GM08714 (cell line): Measurements from ENCODE around the gene ATP6V1C2.

ENCODE experiments used
- H3K4me3 ChIP-seq: fragments of 200-500 bp; sonication (Bioruptor generic); 2 replicates; pipeline ENCODE4 v1.5.1; 2014; ENCODE audit warnings: mild to moderate bottlenecking, low read length, inconsistent platforms
- ZNF274 ChIP-seq: IDR thresholded peaks from 2 replicates; pipeline ENCODE4 v1.6.1; 2012; ENCODE audit warnings: mild to moderate bottlenecking, low read depth, low read length

The ATP6V1C2 gene

GRCh38 chr2:10781746-10782145 lies 60.3 kb downstream of the ATP6V1C2 start:
- no peak overlapping the region for H3K4me3 ChIP-seq
- no peak for TF ChIP-seq ZNF274

DNA sequence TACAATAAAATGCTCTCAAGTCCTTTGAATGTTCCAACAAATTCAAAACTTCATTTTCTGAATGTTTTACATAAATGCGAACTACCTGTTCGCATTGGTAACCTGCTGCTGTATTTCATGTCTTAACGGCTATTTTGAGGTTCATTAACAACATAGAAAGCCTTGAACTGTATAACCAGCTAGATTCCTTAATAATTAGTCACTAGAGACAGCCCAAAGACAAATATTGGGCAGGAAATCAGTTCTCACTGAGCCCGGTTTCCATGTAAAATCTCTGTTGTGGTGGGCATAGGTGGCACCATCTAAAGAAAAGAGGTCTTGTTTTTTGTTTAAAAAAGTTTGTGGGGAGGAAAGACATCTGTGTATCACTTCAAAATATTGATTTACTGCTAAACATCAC lies 62.0 kb downstream of the ATP6V1C2 start:
- H3K4me3 ChIP-seq = no peak overlapping the region
- no peak for TF ChIP-seq ZNF274

- TF ChIP-seq ZNF274 = no peak
- H3K4me3 ChIP-seq = no peak overlapping the region
Observed at GRCh38 chr2:10784719-10785118, 63.3 kb downstream of the ATP6V1C2 start.

DNA sequence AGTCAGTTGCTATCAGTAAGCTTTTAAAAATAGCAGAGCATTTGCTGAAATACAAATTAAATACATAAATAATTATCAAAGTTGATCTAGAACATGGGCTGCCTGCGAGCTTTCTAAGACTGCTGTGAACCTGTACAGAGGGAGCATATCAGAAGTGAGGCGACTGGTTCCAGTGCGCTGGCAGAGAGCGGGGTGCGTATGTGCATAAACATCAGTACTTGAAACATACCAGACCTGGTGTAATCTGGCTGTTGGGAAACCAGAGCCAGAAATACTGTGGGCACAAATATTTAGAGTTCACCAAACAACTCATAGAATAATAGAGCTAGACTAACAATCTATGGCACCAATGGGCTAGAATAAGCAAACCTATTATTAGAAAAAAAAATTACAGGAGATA lies 63.8 kb downstream of the ATP6V1C2 start:
- H3K4me3 ChIP-seq = no peak overlapping the region
- no peak for TF ChIP-seq ZNF274

DNA sequence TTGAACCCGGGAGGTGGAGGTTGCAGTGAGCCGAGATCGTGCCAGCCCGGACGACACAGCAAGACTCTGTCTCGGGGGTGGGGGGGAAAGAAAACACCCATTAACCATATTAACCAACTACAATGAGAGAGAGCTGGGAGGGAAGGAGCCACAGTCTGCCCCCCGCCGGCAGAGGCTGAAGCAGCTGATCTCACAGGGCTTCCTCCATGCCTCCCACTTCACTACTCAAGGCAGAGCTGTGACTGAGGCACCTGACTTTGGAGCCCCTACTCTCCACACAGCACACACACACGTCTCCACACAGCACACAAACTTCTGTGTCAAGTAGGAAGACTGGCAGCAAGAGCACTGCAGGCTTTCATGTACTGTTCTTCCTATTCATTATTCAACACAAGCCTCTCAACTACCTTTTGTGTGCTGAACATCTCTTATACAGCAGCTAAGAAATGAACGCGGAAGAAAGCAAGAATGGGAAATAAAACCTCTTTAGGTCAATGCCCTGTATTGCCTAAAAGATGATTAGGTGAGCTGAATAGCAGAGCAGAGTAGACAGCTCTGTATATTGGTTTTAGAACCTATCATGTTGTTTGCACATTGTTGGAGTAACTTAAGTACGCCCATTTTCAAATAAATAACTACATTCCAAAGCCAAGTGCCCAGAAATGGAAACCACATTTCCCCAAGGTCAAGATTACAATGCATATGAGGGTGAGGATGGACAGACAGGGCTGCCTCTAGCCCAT lies 65.0 kb downstream of the ATP6V1C2 start:
- H3K4me3 ChIP-seq = no peak overlapping the region
- TF ChIP-seq ZNF274 = no peak

DNA sequence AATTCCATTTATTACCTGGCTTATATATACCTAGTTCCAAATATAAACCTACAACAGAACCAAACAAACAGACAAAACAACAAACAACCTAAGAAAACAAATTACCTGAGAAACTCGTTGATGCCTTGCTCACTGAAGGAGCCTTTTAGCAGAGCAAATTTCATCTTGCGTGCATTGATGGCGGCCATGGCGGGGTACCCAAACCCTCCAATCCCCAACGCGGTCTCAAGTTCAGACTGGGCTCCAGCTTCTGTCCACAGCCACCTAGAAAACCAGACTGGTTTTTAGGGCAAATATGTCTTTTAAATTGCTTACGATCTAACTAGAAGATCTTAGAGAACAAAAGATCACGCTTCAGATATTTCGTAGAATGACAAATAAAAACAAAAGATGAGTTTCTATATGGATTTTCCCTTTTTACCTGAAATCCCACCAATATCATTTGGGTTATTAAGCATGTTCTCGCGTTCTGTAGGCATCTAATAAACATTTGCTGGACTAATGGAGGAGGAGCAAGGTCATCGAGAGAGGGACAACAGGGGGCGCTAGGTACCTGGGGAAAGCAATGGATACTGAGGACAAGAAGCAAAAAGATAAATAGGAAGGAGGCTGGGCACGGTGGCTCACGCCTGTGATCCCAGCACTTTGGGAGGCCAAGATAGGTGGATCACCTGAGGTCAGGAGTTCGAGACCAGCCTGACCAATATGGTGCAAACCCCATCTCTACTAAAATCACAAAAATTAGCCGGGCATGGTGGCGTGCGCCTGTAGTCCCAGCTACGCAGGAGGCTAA lies 65.9 kb downstream of the ATP6V1C2 start:
- H3K4me3 ChIP-seq = no peak overlapping the region
- no peak for TF ChIP-seq ZNF274

- H3K4me3 ChIP-seq = no peak overlapping the region
- no peak for TF ChIP-seq ZNF274
Observed at GRCh38 chr2:10788855-10789254, 67.4 kb downstream of the ATP6V1C2 start.

DNA sequence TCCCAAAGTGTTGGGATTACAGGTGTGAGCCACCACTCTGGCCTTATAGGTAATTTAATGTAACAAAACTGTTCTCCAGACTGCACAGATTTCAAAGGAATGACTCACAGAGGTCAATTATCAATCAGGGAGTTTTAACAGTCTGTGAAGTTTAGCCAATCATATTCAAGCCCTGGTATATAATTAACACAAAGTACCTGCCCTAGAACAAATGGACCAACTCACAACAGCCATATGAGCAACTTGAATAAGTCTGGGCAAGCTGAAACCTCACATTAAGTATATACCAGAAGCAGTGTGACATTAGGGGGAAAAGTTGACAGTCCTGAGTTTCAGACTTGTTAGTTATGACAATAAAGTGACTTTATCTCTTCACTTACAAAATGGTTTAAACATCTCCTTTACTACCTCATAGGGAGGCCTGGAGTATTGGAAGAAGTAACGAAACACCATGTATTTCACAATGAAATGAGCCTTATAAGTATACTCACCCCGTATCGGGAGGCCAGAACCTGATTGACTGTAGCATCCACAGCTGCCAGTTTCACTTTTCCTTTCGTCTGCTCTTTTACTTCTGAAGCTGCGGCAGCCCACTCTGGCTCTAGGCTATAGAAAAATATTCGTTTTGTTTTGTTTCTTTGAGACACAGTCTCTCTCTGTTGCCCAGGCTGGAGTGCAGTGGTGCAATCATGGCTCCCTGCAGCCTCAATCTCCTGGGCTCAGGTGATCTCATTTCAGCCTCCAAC lies 69.0 kb downstream of the ATP6V1C2 start:
- no peak overlapping the region for H3K4me3 ChIP-seq
- no peak for TF ChIP-seq ZNF274

GRCh38 chr2:10792001-10792634 lies 70.7 kb downstream of the ATP6V1C2 start:
- no peak for TF ChIP-seq ZNF274
- no peak overlapping the region for H3K4me3 ChIP-seq

DNA sequence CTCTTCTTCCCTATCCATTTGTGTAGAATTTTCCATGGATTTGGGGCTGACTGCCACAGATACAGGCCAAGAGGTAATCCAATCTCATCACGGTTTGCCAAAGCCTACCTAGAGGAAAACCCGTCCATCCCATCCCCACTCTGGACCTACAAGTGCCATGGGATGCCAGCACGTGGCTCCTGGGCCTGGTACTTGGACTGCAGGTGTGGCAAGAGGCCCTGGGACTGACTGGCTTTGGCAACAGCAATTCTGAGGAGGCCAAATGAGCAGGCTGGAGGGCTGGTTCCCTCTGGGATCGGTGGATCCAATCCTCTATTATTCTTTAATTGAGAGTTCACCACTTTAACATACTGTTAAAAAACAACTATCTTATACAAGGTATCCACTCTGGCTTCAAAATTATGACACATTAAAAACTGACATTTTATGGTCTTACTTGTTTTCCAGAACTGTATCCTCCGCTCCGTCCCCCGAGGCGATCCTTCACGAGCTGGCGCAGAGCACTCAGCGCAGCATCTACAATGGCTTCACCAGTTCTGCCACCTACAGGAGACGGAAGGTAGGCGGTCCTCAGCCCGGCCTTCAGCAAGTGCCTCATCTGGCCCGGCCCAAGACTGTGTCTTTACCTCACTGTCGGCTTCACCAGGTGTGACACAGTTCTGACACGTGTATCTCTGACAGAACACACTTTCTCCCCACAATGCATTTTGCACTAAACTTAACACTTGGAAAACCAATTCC lies 71.4 kb downstream of the ATP6V1C2 start:
- no peak for TF ChIP-seq ZNF274
- H3K4me3 ChIP-seq = no peak overlapping the region

GRCh38 chr2:10793816-10794215 lies 72.4 kb downstream of the ATP6V1C2 start:
- TF ChIP-seq ZNF274 = no peak
- no peak overlapping the region for H3K4me3 ChIP-seq

GRCh38 chr2:10794876-10795275 lies 73.4 kb downstream of the ATP6V1C2 start:
- no peak overlapping the region for H3K4me3 ChIP-seq
- TF ChIP-seq ZNF274 = no peak

- no peak for TF ChIP-seq ZNF274
- no peak overlapping the region for H3K4me3 ChIP-seq
Observed at GRCh38 chr2:10795508-10796046, 74.1 kb downstream of the ATP6V1C2 start.

DNA sequence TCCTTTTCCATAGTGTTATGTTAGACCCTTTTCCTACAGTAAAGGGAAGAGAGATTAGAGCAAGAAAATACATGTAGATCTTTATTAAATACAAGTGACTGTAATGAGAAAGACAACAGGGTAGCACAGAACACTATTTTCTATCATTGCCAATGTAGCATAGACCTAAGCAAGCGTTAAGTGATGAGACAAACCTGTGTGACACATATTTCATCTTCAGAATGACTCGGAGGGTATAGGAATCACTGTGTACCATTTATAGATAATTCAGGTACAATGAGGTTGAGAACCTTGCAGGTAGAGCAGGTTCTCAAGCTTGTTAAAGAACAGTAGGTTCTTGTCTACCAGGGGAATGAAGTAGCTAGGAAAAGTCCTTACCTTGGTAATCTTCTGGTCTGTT lies 75.3 kb downstream of the ATP6V1C2 start:
- TF ChIP-seq ZNF274 = no peak
- no peak overlapping the region for H3K4me3 ChIP-seq
